HG03378 (cell line): Measurements from ENCODE around the gene MTHFD2L.
"Not testable (repeated sequence)": the region's sequence is repeated elsewhere in the genome, so short reads cannot be mapped to it uniquely, and the experiment has no call there.

Source experiments
- ATAC-seq: cut with Tn5 transposase; IDR thresholded peaks from one replicate; pipeline ENCODE4 v1.9.1; 2021; ENCODE audit warnings: mild to moderate bottlenecking, moderate library complexity; ENCODE audit not compliant: unreplicated experiment

The MTHFD2L gene

GRCh38 chr4:74157561-74158465 is at the start of gene MTHFD2L:
Gene MTHFD2L (plus strand): TSS chr4:74158118. CDS start chr4:74158139, 21 bp downstream.
- peak; percentile 97 for ATAC-seq

- ATAC-seq, result no peak
Observed at GRCh38 chr4:74108457-74109115, 49.3 kb upstream of the MTHFD2L start.

GRCh38 chr4:74109116-74109869 is 48.6 kb upstream of the MTHFD2L start:
- no peak for ATAC-seq

- no peak for ATAC-seq
Observed at GRCh38 chr4:74109870-74110605, 47.9 kb upstream of the MTHFD2L start.

- ATAC-seq, result no peak
Observed at GRCh38 chr4:74110670-74111069, 47.2 kb upstream of the MTHFD2L start.

GRCh38 chr4:74111306-74111975 is 46.5 kb upstream of the MTHFD2L start:
- ATAC-seq, result no peak

GRCh38 chr4:74111990-74112389 is 45.9 kb upstream of the MTHFD2L start:
- no peak for ATAC-seq

GRCh38 chr4:74112399-74113105 is 45.4 kb upstream of the MTHFD2L start:
- no peak for ATAC-seq

GRCh38 chr4:74114234-74114633 is 43.7 kb upstream of the MTHFD2L start:
- ATAC-seq, result no peak

- ATAC-seq, result no peak
Observed at GRCh38 chr4:74117024-74117534, 40.8 kb upstream of the MTHFD2L start.

- no peak for ATAC-seq
Observed at GRCh38 chr4:74118600-74119338, 39.1 kb upstream of the MTHFD2L start.

- no peak for ATAC-seq
Observed at GRCh38 chr4:74120086-74120485, 37.8 kb upstream of the MTHFD2L start.

- ATAC-seq, result no peak
Observed at GRCh38 chr4:74121643-74122579, 36.0 kb upstream of the MTHFD2L start.

GRCh38 chr4:74123065-74123728 is 34.7 kb upstream of the MTHFD2L start:
- no peak for ATAC-seq

- no peak for ATAC-seq
Observed at GRCh38 chr4:74125029-74125428, 32.9 kb upstream of the MTHFD2L start.

- no peak for ATAC-seq
Observed at GRCh38 chr4:74127745-74128144, 30.2 kb upstream of the MTHFD2L start.

GRCh38 chr4:74130843-74131242 is 27.1 kb upstream of the MTHFD2L start:
- not testable (repeated sequence) for ATAC-seq
